ENCODE results near the gene MANBA. TPM values are rescaled to one million over a fixed set of nuclear protein-coding genes. Genes with fewer than 3 reads are reported as not detected.

Gene MANBA
- polyA plus RNA-seq, 3 donors = 80.8 to 94.4 (median 88.7) TPM

GRCh38 chr4:102733084-102733483 lies 27.7 kb downstream of the MANBA start:
- Histone ChIP-seq H3K4me1 (ENCODE audit: control insufficient read depth in 1 of 2, insufficient read depth in 2 of 2, low read length in 2 of 2) (peaks cover 19 to 29% of the 10 kb centered on the region in 2 donors), H3K36me3 (replicated peaks in 1 of 2; ENCODE audit: control insufficient read depth in 1 of 2, insufficient read depth in 2 of 2, low read length in 2 of 2) (peaks cover 15 to 64% of the 10 kb centered on the region in 2 donors), H3K9me3 (replicated peaks in 1 of 2; ENCODE audit: control insufficient read depth in 1 of 2, insufficient read depth in 1 of 2, low read length in 2 of 2) (peaks cover 22 to 26% of the 10 kb centered on the region in 2 donors), H2AFZ (ENCODE audit: insufficient read depth, low read depth, low read length, poor library complexity, severe bottlenecking) (no peak overlapping the region), H3K4me3 (replicated peaks in 1 of 3; ENCODE audit: low read depth in 2 of 3, low read length in 3 of 3) (no peak overlapping the region), H3K79me2 (ENCODE audit: insufficient read depth, low read length) (peaks cover 100% of the 10 kb centered on the region), H3K4me2 (replicated peaks; ENCODE audit: extremely low read depth, low read length, poor library complexity, severe bottlenecking) (no peak overlapping the region), H3K27me3 (ENCODE audit: control insufficient read depth in 2 of 2, insufficient read depth in 2 of 2, low read length in 2 of 2) (no peaks in the 10 kb centered on the region), H4K20me1 (ENCODE audit: insufficient read depth, low read length) (peaks cover 100% of the 10 kb centered on the region), H3K9ac (ENCODE audit: insufficient read depth, low read length, poor library complexity, severe bottlenecking) (no peak overlapping the region), H3K27ac (ENCODE audit: low read depth in 1 of 2, low read length in 2 of 2) (peak overlapping the region in 1 of 2 donors; percentile 95)
- Mint-ChIP-seq H3K27me3 (ENCODE audit: low read depth in 3 of 3) (no peaks in the 10 kb centered on the region), H3K9me3 (peaks cover 13 to 26% (median 19%) of the 10 kb centered on the region in 7 donors), H3K4me1 (peaks cover 33% of the 10 kb centered on the region), H3K27ac (peak overlapping the region in 5 of 7 donors; percentile 18 to 97 (median 81)), H3K36me3 (peaks cover 64 to 87% of the 10 kb centered on the region in 2 donors), H3K4me3 (no peak overlapping the region)
- intact Hi-C loops (cut with micrococcal nuclease) = loop anchor here in 1 of 2 donors (10.0 kb wide), 1 partner anchor 52 kb away; no protein-coding TSS in a partner anchor
- no peak for TF ChIP-seq CTCF (IDR thresholded peaks at IDR 0.05)
- 100% methylated on average over 1 of the region's 3 CpGs for WGBS (ENCODE audit: insufficient coverage)
- no peak for DNase-seq

- Histone ChIP-seq H3K27me3 (ENCODE audit: control insufficient read depth in 2 of 2, insufficient read depth in 2 of 2, low read length in 2 of 2) (no peaks in the 10 kb centered on the region), H4K20me1 (ENCODE audit: insufficient read depth, low read length) (peaks cover 100% of the 10 kb centered on the region), H3K9me3 (replicated peaks in 1 of 2; ENCODE audit: control insufficient read depth in 1 of 2, insufficient read depth in 1 of 2, low read length in 2 of 2) (peaks cover 22 to 26% of the 10 kb centered on the region in 2 donors), H3K4me3 (replicated peaks in 1 of 3; ENCODE audit: low read depth in 2 of 3, low read length in 3 of 3) (no peak overlapping the region), H2AFZ (ENCODE audit: insufficient read depth, low read depth, low read length, poor library complexity, severe bottlenecking) (no peak overlapping the region), H3K36me3 (replicated peaks in 1 of 2; ENCODE audit: control insufficient read depth in 1 of 2, insufficient read depth in 2 of 2, low read length in 2 of 2) (peaks cover 15 to 68% of the 10 kb centered on the region in 2 donors), H3K4me1 (ENCODE audit: control insufficient read depth in 1 of 2, insufficient read depth in 2 of 2, low read length in 2 of 2) (peaks cover 19 to 29% of the 10 kb centered on the region in 2 donors), H3K27ac (ENCODE audit: low read depth in 1 of 2, low read length in 2 of 2) (peak overlapping the region in 1 of 2 donors; percentile 55), H3K9ac (ENCODE audit: insufficient read depth, low read length, poor library complexity, severe bottlenecking) (no peak overlapping the region), H3K79me2 (ENCODE audit: insufficient read depth, low read length) (peaks cover 100% of the 10 kb centered on the region), H3K4me2 (replicated peaks; ENCODE audit: extremely low read depth, low read length, poor library complexity, severe bottlenecking) (no peak overlapping the region)
- no peaks in the 10 kb centered on the region for H3K27me3 Mint-ChIP-seq (ENCODE audit: low read depth in 3 of 3)
- no peak overlapping the region for H3K4me3 Mint-ChIP-seq
- peak overlapping the region in 4 of 7 donors; percentile 23 to 94 (median 52) for H3K27ac Mint-ChIP-seq
- no peak for TF ChIP-seq CTCF (IDR thresholded peaks at IDR 0.05)
- intact Hi-C loops (cut with micrococcal nuclease) = loop anchor here in 1 of 2 donors (10.0 kb wide), 1 partner anchor 52 kb away; no protein-coding TSS in a partner anchor
- H3K9me3 Mint-ChIP-seq = peaks cover 13 to 26% (median 19%) of the 10 kb centered on the region in 7 donors
- no CpG with 5 or more reads among the region's 5 CpGs for WGBS (ENCODE audit: insufficient coverage)
- no peak for DNase-seq
- peaks cover 29% of the 10 kb centered on the region for H3K4me1 Mint-ChIP-seq
- peaks cover 64 to 84% of the 10 kb centered on the region in 2 donors for H3K36me3 Mint-ChIP-seq
Observed at GRCh38 chr4:102732678-102733077, 28.1 kb downstream of the MANBA start.
